ENCODE data around the gene MTREX. TPM values are rescaled to one million over a fixed set of nuclear protein-coding genes. Genes with fewer than 3 reads are reported as not detected.

The MTREX gene
- total and polyA plus RNA-seq, 2 donors (not counting 1 experiment from before 2014, with no cell fraction given) = 7.9 to 94.0 TPM

GRCh38 chr5:55371145-55371544, 63.4 kb downstream of the MTREX start:
- no peak for DNase-seq
- peaks cover 16 to 40% of the 10 kb centered on the region in 2 experiments for H3K36me3 ChIP-seq (replicated peaks in 1 of 2; ENCODE audit: control extremely low read depth in 1 of 2, control insufficient read depth in 1 of 2, extremely low read depth in 1 of 2, insufficient read depth in 2 of 2, low read length in 1 of 2)

DNA sequence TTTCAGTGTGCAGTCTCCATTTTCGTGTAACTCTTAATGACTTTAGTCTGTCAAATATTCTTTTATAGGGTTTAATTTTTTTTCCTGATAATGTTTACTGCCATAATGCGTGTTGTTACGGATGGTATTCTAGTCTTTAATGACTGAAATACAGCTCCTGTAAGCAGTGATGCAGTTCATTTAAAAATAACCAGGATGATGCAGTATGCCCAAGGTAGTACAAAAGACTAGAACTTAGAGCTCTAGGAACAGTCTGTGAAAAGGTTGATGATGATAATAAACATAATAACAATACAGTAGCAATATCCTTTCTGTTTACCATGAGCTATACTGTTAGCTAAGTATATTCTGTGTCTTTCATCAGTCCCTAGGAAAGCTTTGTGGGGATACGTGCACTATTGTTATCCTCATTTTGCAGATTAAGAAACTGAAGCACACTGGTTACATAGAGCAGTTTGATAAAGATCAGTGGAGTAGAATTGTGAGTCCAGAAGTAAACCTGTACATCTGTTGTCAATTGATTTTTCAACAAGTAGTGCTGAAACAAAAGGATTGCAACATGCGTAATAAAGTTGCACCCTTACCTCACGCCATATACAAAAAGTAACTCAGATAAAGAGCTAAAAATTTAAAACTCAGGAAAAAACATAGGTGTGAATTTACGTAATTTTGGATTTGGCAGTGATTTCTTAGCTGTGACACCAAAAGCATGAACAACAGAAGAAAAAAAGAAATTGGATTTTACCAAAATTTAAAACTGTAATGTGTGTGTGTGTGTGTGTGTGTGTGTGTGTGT, 64.5 kb downstream of the MTREX start:
- no peak overlapping the region for H3K4me2 ChIP-seq (replicated peaks; ENCODE audit: low read depth, low read length, poor library complexity, severe bottlenecking)
- ChIA-PET POLR2A (interaction anchor here (0.6 kb wide), 1 partner anchor 983 kb away, joined by 3 read pairs; no protein-coding TSS in a partner anchor), CTCF (interaction anchor here (0.7 kb wide), 1 partner anchor 45 kb away, joined by 4 read pairs; no protein-coding TSS in a partner anchor)
- no peak overlapping the region for H3K4me3 Mint-ChIP-seq
- DNase-seq (no peak), ATAC-seq (ENCODE audit: low read depth) (no peak)
- H3K27me3 Mint-ChIP-seq = no peaks in the 10 kb centered on the region
- no peaks in the 10 kb centered on the region for H3K27me3 ChIP-seq (replicated peaks in 1 of 4; ENCODE audit: control extremely low read depth in 1 of 4, control insufficient read depth in 3 of 4, insufficient read depth in 4 of 4, low read length in 3 of 4)
- peaks cover 16 to 34% of the 10 kb centered on the region in 2 experiments for H3K36me3 ChIP-seq (replicated peaks in 1 of 2; ENCODE audit: control extremely low read depth in 1 of 2, control insufficient read depth in 1 of 2, extremely low read depth in 1 of 2, insufficient read depth in 2 of 2, low read length in 1 of 2)
- H4K20me1 ChIP-seq (ENCODE audit: control insufficient read depth, insufficient read depth, low read length, poor library complexity, severe bottlenecking) = no peaks in the 10 kb centered on the region
- no peaks in the 10 kb centered on the region for H3K4me1 Mint-ChIP-seq
- H3K4me3 ChIP-seq (ENCODE audit: control extremely low read depth in 1 of 5, extremely low read depth in 1 of 5, insufficient read depth in 1 of 5, low read depth in 2 of 5, low read length in 4 of 5) = no peak overlapping the region
- H3K79me2 ChIP-seq (ENCODE audit: control insufficient read depth, insufficient read depth, low read length) = no peaks in the 10 kb centered on the region
- H2AFZ ChIP-seq (ENCODE audit: insufficient read depth, low read depth, low read length, poor library complexity, severe bottlenecking) = no peak overlapping the region
- H3K9me3 ChIP-seq (ENCODE audit: control extremely low read depth in 1 of 3, control insufficient read depth in 2 of 3, insufficient read depth in 1 of 3, low read length in 2 of 3) = peaks cover 4 to 11% (median 4%) of the 10 kb centered on the region in 3 donors
- no peak overlapping the region for H3K27ac ChIP-seq (ENCODE audit: low read length in 2 of 2)
- H3K9ac ChIP-seq (ENCODE audit: low read length) = no peak overlapping the region
- intact Hi-C loops (cut with micrococcal nuclease) = no loop called here
- no peak for TF ChIP-seq EZH2 (IDR thresholded peaks at IDR 0.05; ENCODE audit: borderline replicate concordance, insufficient read depth, low read depth, low read length, poor library complexity, severe bottlenecking)
- TF ChIP-seq, protein P1, sequence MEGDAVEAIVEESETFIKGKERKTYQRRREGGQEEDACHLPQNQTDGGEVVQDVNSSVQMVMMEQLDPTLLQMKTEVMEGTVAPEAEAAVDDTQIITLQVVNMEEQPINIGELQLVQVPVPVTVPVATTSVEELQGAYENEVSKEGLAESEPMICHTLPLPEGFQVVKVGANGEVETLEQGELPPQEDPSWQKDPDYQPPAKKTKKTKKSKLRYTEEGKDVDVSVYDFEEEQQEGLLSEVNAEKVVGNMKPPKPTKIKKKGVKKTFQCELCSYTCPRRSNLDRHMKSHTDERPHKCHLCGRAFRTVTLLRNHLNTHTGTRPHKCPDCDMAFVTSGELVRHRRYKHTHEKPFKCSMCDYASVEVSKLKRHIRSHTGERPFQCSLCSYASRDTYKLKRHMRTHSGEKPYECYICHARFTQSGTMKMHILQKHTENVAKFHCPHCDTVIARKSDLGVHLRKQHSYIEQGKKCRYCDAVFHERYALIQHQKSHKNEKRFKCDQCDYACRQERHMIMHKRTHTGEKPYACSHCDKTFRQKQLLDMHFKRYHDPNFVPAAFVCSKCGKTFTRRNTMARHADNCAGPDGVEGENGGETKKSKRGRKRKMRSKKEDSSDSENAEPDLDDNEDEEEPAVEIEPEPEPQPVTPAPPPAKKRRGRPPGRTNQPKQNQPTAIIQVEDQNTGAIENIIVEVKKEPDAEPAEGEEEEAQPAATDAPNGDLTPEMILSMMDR (IDR thresholded peaks at IDR 0.05) = no peak
- no peaks in the 10 kb centered on the region for H3K4me1 ChIP-seq (ENCODE audit: control insufficient read depth in 2 of 2, insufficient read depth in 2 of 2, low read length in 2 of 2)
- WGBS (ENCODE audit: insufficient coverage) = 90% methylated on average over 2 of the region's 7 CpGs
- H3K9me3 Mint-ChIP-seq (ENCODE audit: insufficient read depth) = peaks cover 2% of the 10 kb centered on the region
- no peak overlapping the region for H3K27ac Mint-ChIP-seq

More at GRCh38 chr5:55371145-55371544, 63.4 kb downstream of the MTREX start:
- no peaks in the 10 kb centered on the region for H4K20me1 ChIP-seq (ENCODE audit: control insufficient read depth, insufficient read depth, low read length, poor library complexity, severe bottlenecking)
- CTCF ChIA-PET = interaction anchor here (1.2 kb wide), 1 partner anchor 12 kb away, joined by 3 read pairs; no protein-coding TSS in a partner anchor
- peaks cover 2% of the 10 kb centered on the region for H3K9me3 Mint-ChIP-seq (ENCODE audit: insufficient read depth)
- POLR2A ChIA-PET = no interaction called here
- no peak overlapping the region for H3K4me3 ChIP-seq (ENCODE audit: control extremely low read depth in 1 of 5, extremely low read depth in 1 of 5, insufficient read depth in 1 of 5, low read depth in 2 of 5, low read length in 4 of 5)
- no peaks in the 10 kb centered on the region for H3K27me3 ChIP-seq (replicated peaks in 1 of 4; ENCODE audit: control extremely low read depth in 1 of 4, control insufficient read depth in 3 of 4, insufficient read depth in 4 of 4, low read length in 3 of 4)
- H2AFZ ChIP-seq (ENCODE audit: insufficient read depth, low read depth, low read length, poor library complexity, severe bottlenecking) = no peak overlapping the region
- H3K27ac Mint-ChIP-seq = no peak overlapping the region
- peaks cover 4 to 11% (median 4%) of the 10 kb centered on the region in 3 donors for H3K9me3 ChIP-seq (ENCODE audit: control extremely low read depth in 1 of 3, control insufficient read depth in 2 of 3, insufficient read depth in 1 of 3, low read length in 2 of 3)
- TF ChIP-seq, protein P1 (IDR thresholded peaks at IDR 0.05) = no peak
- TF ChIP-seq EZH2 (IDR thresholded peaks at IDR 0.05; ENCODE audit: borderline replicate concordance, insufficient read depth, low read depth, low read length, poor library complexity, severe bottlenecking) = no peak
- H3K79me2 ChIP-seq (ENCODE audit: control insufficient read depth, insufficient read depth, low read length) = no peaks in the 10 kb centered on the region
- H3K4me2 ChIP-seq (replicated peaks; ENCODE audit: low read depth, low read length, poor library complexity, severe bottlenecking) = no peak overlapping the region
- H3K4me1 ChIP-seq (ENCODE audit: control insufficient read depth in 2 of 2, insufficient read depth in 2 of 2, low read length in 2 of 2) = no peaks in the 10 kb centered on the region
- no peaks in the 10 kb centered on the region for H3K27me3 Mint-ChIP-seq
- no peak overlapping the region for H3K27ac ChIP-seq (ENCODE audit: low read length in 2 of 2)
- H3K4me1 Mint-ChIP-seq = no peaks in the 10 kb centered on the region
- no peak overlapping the region for H3K4me3 Mint-ChIP-seq
- no peak overlapping the region for H3K9ac ChIP-seq (ENCODE audit: low read length)
- no CpG with 5 or more reads among the region's 1 CpG for WGBS (ENCODE audit: insufficient coverage)
- ATAC-seq (ENCODE audit: low read depth) = no peak
- intact Hi-C loops (cut with micrococcal nuclease) = no loop called here

All from B cell (primary cell).